Measurements from ENCODE around the gene SEMA4B. TPM values are rescaled to one million over a fixed set of nuclear protein-coding genes. Genes with fewer than 3 reads are reported as not detected.
"Not testable (repeated sequence)": the region's sequence is repeated elsewhere in the genome, so short reads cannot be mapped to it uniquely, and the experiment has no call there.

The SEMA4B gene
- total RNA-seq, 1 experiment from 2014 or later: 38.6 TPM

DNA sequence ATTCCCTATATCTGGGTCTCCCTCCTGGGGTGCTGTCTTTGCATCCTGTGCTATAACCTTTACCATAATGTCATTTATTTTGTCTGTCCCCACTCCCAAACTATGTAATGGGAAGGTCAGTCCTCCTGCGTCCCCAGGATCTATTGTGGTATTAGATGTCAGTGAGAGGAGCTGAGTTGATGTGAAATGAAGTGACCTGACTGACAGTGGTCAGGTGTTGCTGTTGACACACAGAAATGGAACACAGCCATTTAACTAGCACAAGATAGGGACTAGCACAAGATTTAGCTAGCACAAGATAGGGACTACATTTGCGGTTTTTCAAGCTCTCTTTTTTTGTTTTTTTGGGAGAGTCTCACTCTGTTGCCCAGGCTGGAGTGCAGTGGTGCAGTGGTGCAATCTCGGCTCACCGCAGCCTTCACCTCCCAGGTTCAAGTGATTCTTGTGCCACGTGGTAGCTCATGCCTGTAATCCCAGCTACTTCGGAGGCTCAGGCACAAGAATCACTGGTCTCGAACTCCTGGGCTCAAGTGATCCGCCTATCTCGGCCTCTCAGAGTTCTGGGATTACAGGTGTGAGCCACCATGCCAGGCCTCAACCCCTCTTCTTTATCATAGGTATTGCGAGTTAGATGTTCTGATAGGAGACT, 69.5 kb downstream of the SEMA4B start:
- no TSS peak for BruUV-seq (replicated peaks)
- Mint-ChIP-seq H3K36me3 (ENCODE audit: insufficient read depth, unreplicated experiment) (peaks cover 48% of the 10 kb centered on the region), H3K27me3 (ENCODE audit: insufficient read depth, unreplicated experiment) (no peaks in the 10 kb centered on the region), H3K27ac (ENCODE audit: low read depth, unreplicated experiment) (no peak overlapping the region), H3K9me3 (ENCODE audit: unreplicated experiment) (no peaks in the 10 kb centered on the region), H3K4me1 (ENCODE audit: insufficient read depth, unreplicated experiment) (peaks cover 23% of the 10 kb centered on the region), H3K4me3 (ENCODE audit: unreplicated experiment) (no peak overlapping the region)
- DNase-seq (ENCODE audit: unreplicated experiment): no peak
- CTCF ChIA-PET: interaction anchor here (0.6 to 2.7 kb wide), 5 partner anchors 12 to 105 kb away, joined by 3 to 17 read pairs (median 4); no protein-coding TSS in a partner anchor
- POLR2A ChIA-PET: interaction anchor here (0.5 to 0.7 kb wide), 2 partner anchors 17 to 37 kb away, joined by 3 to 4 read pairs; partner anchors contain the start of genes CIB1 and GDPGP1
- intact Hi-C loops (cut with micrococcal nuclease): no loop called here
- TF ChIP-seq, protein P1, sequence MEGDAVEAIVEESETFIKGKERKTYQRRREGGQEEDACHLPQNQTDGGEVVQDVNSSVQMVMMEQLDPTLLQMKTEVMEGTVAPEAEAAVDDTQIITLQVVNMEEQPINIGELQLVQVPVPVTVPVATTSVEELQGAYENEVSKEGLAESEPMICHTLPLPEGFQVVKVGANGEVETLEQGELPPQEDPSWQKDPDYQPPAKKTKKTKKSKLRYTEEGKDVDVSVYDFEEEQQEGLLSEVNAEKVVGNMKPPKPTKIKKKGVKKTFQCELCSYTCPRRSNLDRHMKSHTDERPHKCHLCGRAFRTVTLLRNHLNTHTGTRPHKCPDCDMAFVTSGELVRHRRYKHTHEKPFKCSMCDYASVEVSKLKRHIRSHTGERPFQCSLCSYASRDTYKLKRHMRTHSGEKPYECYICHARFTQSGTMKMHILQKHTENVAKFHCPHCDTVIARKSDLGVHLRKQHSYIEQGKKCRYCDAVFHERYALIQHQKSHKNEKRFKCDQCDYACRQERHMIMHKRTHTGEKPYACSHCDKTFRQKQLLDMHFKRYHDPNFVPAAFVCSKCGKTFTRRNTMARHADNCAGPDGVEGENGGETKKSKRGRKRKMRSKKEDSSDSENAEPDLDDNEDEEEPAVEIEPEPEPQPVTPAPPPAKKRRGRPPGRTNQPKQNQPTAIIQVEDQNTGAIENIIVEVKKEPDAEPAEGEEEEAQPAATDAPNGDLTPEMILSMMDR (IDR thresholded peaks at IDR 0.05; ENCODE audit: unreplicated experiment): no peak

- Mint-ChIP-seq H3K27me3 (ENCODE audit: insufficient read depth, unreplicated experiment) (no peaks in the 10 kb centered on the region), H3K4me3 (ENCODE audit: unreplicated experiment) (no peak overlapping the region), H3K9me3 (ENCODE audit: unreplicated experiment) (no peaks in the 10 kb centered on the region), H3K4me1 (ENCODE audit: insufficient read depth, unreplicated experiment) (peaks cover 23% of the 10 kb centered on the region), H3K27ac (ENCODE audit: low read depth, unreplicated experiment) (no peak overlapping the region), H3K36me3 (ENCODE audit: insufficient read depth, unreplicated experiment) (peaks cover 55% of the 10 kb centered on the region)
- ChIA-PET POLR2A (interaction anchor here (1.1 kb wide), 1 partner anchor 23 kb away, joined by 3 read pairs; the partner anchor contains the start of gene TTLL13), CTCF (interaction anchor here (1.0 to 2.7 kb wide), 4 partner anchors 9 to 106 kb away, joined by 4 to 17 read pairs (median 6); no protein-coding TSS in a partner anchor)
- TF ChIP-seq, protein P1 (IDR thresholded peaks at IDR 0.05; ENCODE audit: unreplicated experiment): no peak
- no peak for DNase-seq (ENCODE audit: unreplicated experiment)
- BruUV-seq (replicated peaks): TSS peak; percentile 19
- intact Hi-C loops (cut with micrococcal nuclease): no loop called here
These were observed 70.5 kb downstream of the SEMA4B start for GRCh38 chr15:90271459-90272166.

- H3K9me3 Mint-ChIP-seq (ENCODE audit: unreplicated experiment); H3K27me3 Mint-ChIP-seq (ENCODE audit: insufficient read depth, unreplicated experiment); CTCF ChIA-PET; DNase-seq (ENCODE audit: unreplicated experiment); H3K4me1 Mint-ChIP-seq (ENCODE audit: insufficient read depth, unreplicated experiment); POLR2A ChIA-PET; BruUV-seq (replicated peaks); H3K27ac Mint-ChIP-seq (ENCODE audit: low read depth, unreplicated experiment); intact Hi-C loops (cut with micrococcal nuclease); H3K4me3 Mint-ChIP-seq (ENCODE audit: unreplicated experiment): not testable (repeated sequence)
- peaks cover 26% of the 10 kb centered on the region for H3K36me3 Mint-ChIP-seq (ENCODE audit: insufficient read depth, unreplicated experiment)
These were observed 77.3 kb downstream of the SEMA4B start for GRCh38 chr15:90278467-90278866.

Other genes with a start within 250 kb of the SEMA4B start
- gene ZNF710, start 200.0 kb upstream of the SEMA4B start, total RNA-seq (2022): 27.3 and 32.2 TPM in 2 replicates
- gene IDH2, start 98.9 kb upstream of the SEMA4B start, total RNA-seq (2022): 4.2 and 10.2 TPM in 2 replicates
- gene CIB1, start 32.6 kb downstream of the SEMA4B start, total RNA-seq (2022): 45.6 and 50.5 TPM in 2 replicates
- gene GDPGP1, start 32.9 kb downstream of the SEMA4B start, total RNA-seq (2022): 3.4 and 6.6 TPM in 2 replicates
- 0.47 TPM in 1 of 2 replicates, not detected in the other for gene TTLL13, start 48.2 kb downstream of the SEMA4B start, total RNA-seq (2022)
- gene NGRN, start 64.3 kb downstream of the SEMA4B start, total RNA-seq (2022): 70.5 and 77.0 TPM in 2 replicates
- 2.6 and 4.8 TPM in 2 replicates for gene ZNF774, start 151.0 kb downstream of the SEMA4B start, total RNA-seq (2022)
- gene IQGAP1, start 186.9 kb downstream of the SEMA4B start, total RNA-seq (2022): 264 and 284 TPM in 2 replicates

All from MCF 10A (cell line).